RCC 7860 (cell line): Measurements from ENCODE around the gene TAX1BP3.
A peak's percentile ranks its signal among the peaks of the same experiment; 100 is the strongest.

Experiments
- DNase-seq: peaks from one replicate; pipeline ENCODE4 v3.0.0-alpha.2; 2015; ENCODE audit warnings: low spot score
- FAIRE-seq: peaks from 2 replicates; lab custom pipeline; 2012; peaks lifted over from hg19 to GRCh38; lab: Jason Lieb, UNC

The TAX1BP3 gene

DNA sequence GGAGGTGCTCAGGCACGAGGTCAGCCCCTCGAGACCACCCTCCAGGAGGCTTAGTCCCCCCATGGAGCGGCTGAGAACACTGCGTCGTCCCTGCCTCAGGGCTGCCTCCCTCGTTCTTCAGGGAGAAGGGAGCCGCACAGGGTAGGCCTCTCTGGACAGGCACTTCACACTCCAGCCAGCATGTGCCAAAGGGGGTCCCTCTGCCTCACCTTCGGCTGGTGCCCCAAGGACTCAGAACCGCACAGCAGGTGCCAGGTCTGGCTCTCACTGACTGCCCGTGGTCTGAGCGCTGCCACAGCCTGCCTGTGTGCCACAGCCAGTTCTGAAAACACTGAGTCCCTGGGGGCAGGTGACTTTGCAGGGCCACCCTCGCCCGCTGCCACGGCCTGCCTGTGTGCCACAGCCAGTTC, 20.5 kb upstream of the TAX1BP3 start:
- FAIRE-seq, result no peak
- DNase-seq, result no peak

GRCh38 chr17:3688027-3688553, 19.7 kb upstream of the TAX1BP3 start:
- no peak for FAIRE-seq
- DNase-seq, result no peak

DNA sequence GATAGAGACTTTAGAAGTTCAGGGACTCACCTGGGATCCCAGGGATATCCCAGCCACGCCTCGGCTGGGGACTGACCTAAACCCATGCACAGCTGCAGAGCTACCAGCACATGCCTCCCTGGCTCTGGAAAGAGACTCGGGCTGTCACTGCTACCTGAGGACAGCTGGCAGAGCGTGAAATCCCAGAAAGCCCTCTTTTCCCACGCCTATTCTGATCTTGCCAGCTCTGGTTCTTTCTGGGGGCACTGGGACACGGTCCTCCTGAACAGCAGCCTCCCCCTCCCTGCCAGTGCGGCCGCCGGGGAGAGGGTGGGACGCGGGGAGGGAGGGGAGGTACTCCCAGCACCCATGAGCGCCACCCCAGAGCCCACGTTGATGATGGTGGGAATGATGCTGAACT, 16.8 kb upstream of the TAX1BP3 start:
- no peak for DNase-seq
- no peak for FAIRE-seq

GRCh38 chr17:3683054-3683511, 14.7 kb upstream of the TAX1BP3 start:
- no peak for FAIRE-seq
- no peak for DNase-seq

- no peak for DNase-seq
- no peak for FAIRE-seq
Measured at GRCh38 chr17:3682033-3682432, 13.7 kb upstream of the TAX1BP3 start.

DNA sequence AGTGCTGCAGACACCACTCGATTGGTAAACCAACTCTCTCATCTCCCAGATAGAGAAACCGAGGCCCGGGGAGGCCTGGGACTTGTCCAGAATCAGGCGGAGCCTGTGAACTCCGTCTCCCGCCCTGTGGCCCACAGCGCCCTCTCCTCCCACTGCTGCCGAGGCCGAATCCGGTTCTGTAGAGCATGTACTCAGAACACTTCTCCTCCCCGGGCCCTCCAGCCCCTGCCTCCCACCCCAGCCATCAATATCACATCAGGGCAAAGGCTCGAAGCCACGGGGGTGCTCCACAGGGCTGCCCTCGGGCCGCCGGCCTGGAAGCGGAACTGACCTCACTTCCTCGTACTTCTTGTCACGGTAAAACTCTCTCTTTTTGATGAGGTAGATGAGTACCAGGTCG, 13.2 kb upstream of the TAX1BP3 start:
- DNase-seq, result no peak
- no peak for FAIRE-seq

DNA sequence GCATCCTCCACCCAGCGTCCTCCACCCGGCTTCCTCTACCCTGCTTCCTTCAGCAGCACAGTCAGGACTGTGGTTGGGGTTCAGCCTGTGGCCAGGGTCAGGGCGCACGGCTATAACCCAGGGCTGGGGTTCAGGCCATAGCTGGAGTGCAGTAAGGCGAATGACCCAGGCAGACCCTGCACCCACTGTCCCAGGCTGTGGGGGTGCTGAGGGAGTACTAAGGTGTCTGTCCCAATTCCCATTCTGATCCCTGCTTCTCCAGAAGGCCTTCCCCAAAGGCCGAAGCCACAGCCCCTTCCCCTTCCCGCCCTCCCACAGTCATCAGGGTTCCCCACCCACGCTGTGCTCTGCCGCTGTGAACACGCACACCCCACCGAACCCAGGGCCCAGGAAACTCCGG, 12.7 kb upstream of the TAX1BP3 start:
- DNase-seq (no peak), FAIRE-seq (no peak)

GRCh38 chr17:3679531-3680126, 11.3 kb upstream of the TAX1BP3 start:
- DNase-seq, result no peak
- FAIRE-seq, result no peak

GRCh38 chr17:3678821-3679530, 10.6 kb upstream of the TAX1BP3 start:
- FAIRE-seq (no peak), DNase-seq (no peak)

DNA sequence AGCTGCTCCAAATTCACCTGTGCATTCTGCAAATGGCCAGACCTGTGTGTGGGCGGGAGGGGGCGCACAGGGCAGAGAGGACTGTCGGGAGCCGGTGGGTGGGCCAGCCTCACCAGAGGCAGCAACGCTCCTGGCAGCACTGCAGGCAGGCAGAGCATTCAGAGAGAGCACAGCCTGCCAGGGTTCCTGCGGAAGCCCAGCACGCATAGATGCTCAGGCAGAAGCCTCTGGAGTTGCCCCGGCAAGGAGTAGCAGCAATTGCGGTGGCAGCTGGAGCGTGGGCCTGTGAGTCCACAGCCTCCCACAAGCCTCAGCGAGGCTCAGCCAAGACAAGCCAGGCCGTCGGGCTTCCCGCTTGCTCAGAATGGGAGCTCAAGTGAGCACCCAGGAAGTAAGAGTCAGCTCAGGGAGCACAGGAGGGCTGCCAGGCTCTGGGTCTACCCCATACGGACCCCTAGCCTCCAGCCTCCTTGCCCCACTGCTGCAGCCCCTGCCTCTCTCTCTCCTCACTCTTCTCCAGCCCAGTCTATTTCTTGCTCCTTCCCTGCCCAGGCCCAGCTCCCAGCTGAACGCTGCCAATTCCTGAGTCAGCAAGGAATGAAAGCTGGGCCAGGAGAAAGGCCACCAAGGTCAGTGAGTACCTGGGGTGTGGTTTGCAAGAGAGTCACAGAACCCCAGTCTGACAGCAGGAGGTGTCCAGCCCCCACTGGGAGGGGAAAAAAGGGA, 9.9 kb upstream of the TAX1BP3 start:
- FAIRE-seq (no peak), DNase-seq (no peak)

GRCh38 chr17:3675886-3676285, 7.5 kb upstream of the TAX1BP3 start:
- FAIRE-seq (no peak), DNase-seq (no peak)

DNA sequence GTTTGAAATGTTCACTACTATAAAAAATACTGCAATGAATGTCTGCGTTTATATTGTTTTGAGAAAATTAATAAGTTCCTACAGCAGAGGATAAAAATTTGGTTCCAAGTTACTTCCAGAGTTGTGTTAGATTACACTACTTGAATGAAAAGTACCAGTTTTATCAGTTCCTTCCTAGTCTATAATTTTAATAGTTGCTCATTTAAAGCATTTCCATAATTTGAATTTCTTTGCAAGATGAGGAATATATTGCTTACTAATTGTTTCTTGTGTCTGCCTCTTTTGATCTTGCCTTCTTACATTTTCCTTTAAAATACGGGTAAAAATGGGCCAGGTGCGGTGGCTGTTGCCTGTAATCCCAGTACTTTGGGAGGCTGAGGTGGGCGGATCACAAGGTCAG, 4.2 kb upstream of the TAX1BP3 start:
- DNase-seq (no peak), FAIRE-seq (no peak)

- no peak for DNase-seq
- no peak for FAIRE-seq
Measured at GRCh38 chr17:3669548-3669947, 1.2 kb upstream of the TAX1BP3 start.

- DNase-seq, result no peak
- FAIRE-seq, result no peak
Measured at GRCh38 chr17:3669085-3669347, 638 bp upstream of the TAX1BP3 start.

GRCh38 chr17:3667366-3668278, 756 bp downstream of the TAX1BP3 start:
- FAIRE-seq (peak; percentile 51), DNase-seq (peak; percentile 79)

DNA sequence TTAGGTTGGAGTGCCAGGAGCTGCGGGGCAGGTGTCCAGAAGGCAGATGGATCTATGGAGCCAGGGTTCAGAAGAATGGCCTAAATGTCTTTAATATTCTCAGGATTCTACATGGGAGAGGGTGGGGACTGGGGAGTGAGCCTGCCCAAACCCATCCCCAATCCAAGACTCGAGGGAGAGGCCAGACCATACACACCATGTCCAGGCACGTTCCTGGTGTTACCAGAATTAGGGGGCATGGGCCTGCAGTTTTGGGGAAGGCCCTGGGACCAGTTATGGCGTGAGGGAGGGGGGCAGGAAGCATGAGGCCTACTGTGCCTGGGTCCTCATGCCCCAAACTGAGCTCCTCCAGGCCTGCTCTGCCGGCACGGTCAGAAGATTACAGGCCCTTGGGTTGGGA, 1.9 kb downstream of the TAX1BP3 start:
- DNase-seq (no peak), FAIRE-seq (no peak)

DNA sequence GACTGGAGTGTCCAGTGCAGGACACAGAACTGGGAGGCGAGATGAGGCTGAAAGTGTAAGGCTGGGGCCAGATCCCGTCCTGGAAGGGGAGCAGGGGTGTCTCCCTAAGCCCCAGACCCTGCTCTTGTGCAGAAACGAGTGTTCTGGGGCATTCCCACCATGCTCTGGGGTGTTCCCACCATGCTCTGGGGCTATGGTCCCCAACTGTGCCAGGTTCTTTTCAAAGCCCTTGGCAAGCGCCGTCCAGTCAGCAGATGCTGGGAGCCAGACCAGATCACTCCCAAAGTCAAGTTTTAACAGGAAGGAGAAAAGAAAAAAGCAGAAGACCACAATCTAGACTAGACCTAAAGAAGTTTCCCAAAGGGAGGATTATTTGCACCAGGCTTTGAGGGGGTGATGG, 2.5 kb downstream of the TAX1BP3 start:
- DNase-seq, result no peak
- no peak for FAIRE-seq

DNA sequence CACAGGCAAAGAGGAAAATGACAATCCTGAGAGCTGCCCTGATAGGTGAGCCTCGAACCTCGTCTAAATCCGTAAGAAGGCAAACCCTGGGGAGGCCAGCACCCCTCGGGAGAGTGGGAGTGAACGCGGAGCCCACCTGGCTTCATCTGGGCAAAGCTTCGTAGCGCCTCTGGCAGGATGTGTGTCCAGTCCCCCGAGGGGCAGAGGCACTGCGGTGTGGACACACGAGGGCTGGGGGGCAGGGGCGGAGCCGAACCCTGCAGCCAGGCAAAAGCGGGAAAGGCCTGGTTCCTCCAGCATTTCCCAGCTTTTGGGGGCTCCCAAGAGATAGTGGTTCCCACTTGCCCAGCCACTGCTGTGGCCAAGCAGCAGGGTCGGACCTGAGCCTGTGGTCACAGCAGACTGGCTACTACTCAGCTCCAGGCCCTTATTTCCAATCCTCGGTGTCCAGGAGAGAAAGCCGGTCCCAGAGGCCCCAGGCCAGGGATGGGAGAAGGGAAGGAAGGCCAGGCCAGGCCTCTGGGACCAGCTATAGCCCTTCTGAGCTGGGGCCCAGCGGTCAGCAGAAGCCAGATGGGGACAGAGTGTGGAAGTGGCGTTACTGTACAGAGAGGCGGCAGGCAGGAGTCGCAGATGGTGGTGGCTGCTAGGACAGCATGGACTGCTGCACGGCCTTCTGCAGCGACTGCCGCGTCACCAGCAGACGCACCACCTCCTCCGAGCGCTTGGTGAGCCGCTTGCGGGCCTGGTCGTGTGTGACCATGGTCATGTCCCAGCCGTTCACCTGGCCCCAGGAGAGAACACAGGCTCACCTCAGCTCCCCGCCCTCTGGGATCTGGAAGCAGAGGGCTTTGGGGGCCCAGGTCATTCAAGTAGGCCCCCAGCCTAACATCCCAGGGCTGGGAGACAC, 5.0 kb downstream of the TAX1BP3 start:
- FAIRE-seq (no peak), DNase-seq (no peak)

- no peak for DNase-seq
- FAIRE-seq, result no peak
Measured at GRCh38 chr17:3660311-3660891, 8.0 kb downstream of the TAX1BP3 start.
